HG03025 (cell line): ENCODE measurements around the gene AFP.
"Not testable (repeated sequence)": the region's sequence is repeated elsewhere in the genome, so short reads cannot be mapped to it uniquely, and the experiment has no call there.

Experiments used
- ATAC-seq: cut with Tn5 transposase; IDR thresholded peaks from one replicate; pipeline ENCODE4 v1.9.1; 2021; ENCODE audit warnings: mild to moderate bottlenecking, moderate library complexity; ENCODE audit not compliant: unreplicated experiment, low FRiP score

The AFP gene

GRCh38 chr4:73435984-73436383 lies at the start of gene AFP:
Gene AFP, plus strand, starts transcription at chr4:73436221. Its CDS starts 42 bp downstream, at chr4:73436263.
- no peak for ATAC-seq

- ATAC-seq = no peak
Measured at GRCh38 chr4:73387552-73387951, 48.5 kb upstream of the AFP start.

GRCh38 chr4:73388887-73389286 lies 47.1 kb upstream of the AFP start:
- no peak for ATAC-seq

- not testable (repeated sequence) for ATAC-seq
Measured at GRCh38 chr4:73389663-73390062, 46.4 kb upstream of the AFP start.

- ATAC-seq = no peak
Measured at GRCh38 chr4:73391774-73392173, 44.2 kb upstream of the AFP start.

- ATAC-seq = no peak
Measured at GRCh38 chr4:73392936-73393335, 43.1 kb upstream of the AFP start.

- no peak for ATAC-seq
Measured at GRCh38 chr4:73396304-73396703, 39.7 kb upstream of the AFP start.

GRCh38 chr4:73396993-73397972 lies 38.7 kb upstream of the AFP start:
- no peak for ATAC-seq

- ATAC-seq = no peak
Measured at GRCh38 chr4:73401412-73401811, 34.6 kb upstream of the AFP start.

- no peak for ATAC-seq
Measured at GRCh38 chr4:73404042-73404441, 32.0 kb upstream of the AFP start, which contains the start of gene ALB. Gene ALB, plus strand, starts transcription at chr4:73404287. Its CDS starts 41 bp downstream, at chr4:73404328.

GRCh38 chr4:73404457-73404856 lies 31.6 kb upstream of the AFP start:
- no peak for ATAC-seq

- no peak for ATAC-seq
Measured at GRCh38 chr4:73405138-73405537, 30.9 kb upstream of the AFP start.

GRCh38 chr4:73406548-73406875 lies 29.5 kb upstream of the AFP start:
- ATAC-seq = no peak

GRCh38 chr4:73407227-73407673 lies 28.8 kb upstream of the AFP start:
- no peak for ATAC-seq

- no peak for ATAC-seq
Measured at GRCh38 chr4:73408181-73408867, 27.7 kb upstream of the AFP start.

- no peak for ATAC-seq
Measured at GRCh38 chr4:73409012-73409862, 26.8 kb upstream of the AFP start.

- no peak for ATAC-seq
Measured at GRCh38 chr4:73409978-73410548, 26.0 kb upstream of the AFP start.

- no peak for ATAC-seq
Measured at GRCh38 chr4:73410916-73411730, 24.9 kb upstream of the AFP start.

GRCh38 chr4:73411731-73412414 lies 24.1 kb upstream of the AFP start:
- no peak for ATAC-seq
